ENCODE results near the gene FCRL4.

The FCRL4 gene

GRCh38 chr1:157624471-157624870, 26.6 kb upstream of the FCRL4 start:
- Histone ChIP-seq H4K20me1 (ENCODE audit: insufficient read depth, low read length) (no peaks in the 10 kb centered on the region), H2AFZ (ENCODE audit: low read length) (no peak overlapping the region), H3K4me1 (ENCODE audit: low read length) (no peaks in the 10 kb centered on the region), H3K36me3 (replicated peaks; ENCODE audit: insufficient read depth, low read length) (no peaks in the 10 kb centered on the region), H3K27me3 (replicated peaks; ENCODE audit: insufficient read depth, low read length) (no peaks in the 10 kb centered on the region), H3K9me3 (replicated peaks; ENCODE audit: insufficient read depth, low read length) (no peaks in the 10 kb centered on the region), H3K4me3 (ENCODE audit: low read length) (no peak overlapping the region), H3K9me2 (replicated peaks; ENCODE audit: insufficient read depth, low read length) (no peaks in the 10 kb centered on the region), H3K9ac (ENCODE audit: low read length) (no peak overlapping the region), H3K4me2 (ENCODE audit: low read depth, low read length) (no peak overlapping the region), H3K79me2 (ENCODE audit: low read length) (no peaks in the 10 kb centered on the region), H3K27ac (ENCODE audit: low read length) (no peak overlapping the region), H3F3A (ENCODE audit: insufficient read depth, low read length) (no peaks in the 10 kb centered on the region)
- DNase-seq: no peak
- TF ChIP-seq CTCF (IDR thresholded peaks at IDR 0.05; ENCODE audit: low read length) (no peak), EZH2 (optimal IDR thresholded peaks at IDR 0.05; ENCODE audit: low read depth, low read length) (no peak), EZH2phosphoT487 (IDR thresholded peaks at IDR 0.05; ENCODE audit: low read length) (no peak)

DNA sequence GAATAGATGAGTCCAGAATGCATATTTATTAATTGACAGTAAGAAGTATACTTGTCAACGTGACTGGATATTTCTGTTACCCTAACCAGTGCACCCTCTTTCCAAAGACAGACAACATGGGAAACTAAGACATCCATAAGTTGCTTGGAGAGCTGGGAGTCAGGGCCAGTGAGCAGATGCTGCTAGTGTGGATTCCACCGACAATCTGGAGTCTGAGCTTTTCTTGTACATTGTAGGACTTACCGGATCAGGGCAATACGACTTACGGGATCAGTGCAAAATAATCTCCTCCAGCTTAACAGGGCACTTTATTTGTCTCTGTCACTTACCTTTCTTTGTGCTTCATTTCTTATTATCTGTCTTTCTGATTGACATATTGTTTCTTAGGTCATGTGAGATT, 24.6 kb upstream of the FCRL4 start:
- Histone ChIP-seq H3K9me3 (replicated peaks; ENCODE audit: insufficient read depth, low read length) (no peaks in the 10 kb centered on the region), H3K27ac (ENCODE audit: low read length) (no peak overlapping the region), H3F3A (ENCODE audit: insufficient read depth, low read length) (no peaks in the 10 kb centered on the region), H2AFZ (ENCODE audit: low read length) (no peak overlapping the region), H3K36me3 (replicated peaks; ENCODE audit: insufficient read depth, low read length) (no peaks in the 10 kb centered on the region), H3K79me2 (ENCODE audit: low read length) (no peaks in the 10 kb centered on the region), H3K4me3 (ENCODE audit: low read length) (no peak overlapping the region), H4K20me1 (ENCODE audit: insufficient read depth, low read length) (no peaks in the 10 kb centered on the region), H3K27me3 (replicated peaks; ENCODE audit: insufficient read depth, low read length) (no peaks in the 10 kb centered on the region), H3K9ac (ENCODE audit: low read length) (no peak overlapping the region), H3K4me2 (ENCODE audit: low read depth, low read length) (no peak overlapping the region), H3K9me2 (replicated peaks; ENCODE audit: insufficient read depth, low read length) (no peaks in the 10 kb centered on the region), H3K4me1 (ENCODE audit: low read length) (no peaks in the 10 kb centered on the region)
- TF ChIP-seq EZH2 (optimal IDR thresholded peaks at IDR 0.05; ENCODE audit: low read depth, low read length) (no peak), CTCF (IDR thresholded peaks at IDR 0.05; ENCODE audit: low read length) (no peak), EZH2phosphoT487 (IDR thresholded peaks at IDR 0.05; ENCODE audit: low read length) (no peak)
- no peak for DNase-seq

DNA sequence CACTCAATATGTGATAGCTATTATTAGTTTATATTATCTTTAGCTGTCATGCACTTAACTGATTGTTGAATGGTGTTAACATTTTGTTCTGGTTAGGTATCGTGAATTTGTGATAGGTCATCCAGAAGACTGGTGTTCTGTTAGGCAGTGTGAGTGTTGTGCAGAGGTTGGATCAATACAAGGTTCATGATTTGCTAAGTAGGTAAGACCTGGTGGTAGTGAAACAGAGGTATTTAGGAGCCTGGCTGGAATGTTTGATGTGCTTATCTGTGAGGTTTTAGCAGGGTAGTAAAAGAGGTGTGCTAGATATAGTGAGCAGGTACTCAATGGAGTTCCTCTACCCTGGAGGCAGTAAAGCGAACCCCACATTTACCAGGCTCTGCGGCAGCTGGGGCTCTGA, 20.3 kb upstream of the FCRL4 start:
- TF ChIP-seq EZH2 (optimal IDR thresholded peaks at IDR 0.05; ENCODE audit: low read depth, low read length): no peak
- TF ChIP-seq EZH2phosphoT487 (IDR thresholded peaks at IDR 0.05; ENCODE audit: low read length): no peak
- no peak for TF ChIP-seq CTCF (IDR thresholded peaks at IDR 0.05; ENCODE audit: low read length)
- no peaks in the 10 kb centered on the region for H3K27me3 ChIP-seq (replicated peaks; ENCODE audit: insufficient read depth, low read length)

More for the DNA sequence above, 20.3 kb upstream of the FCRL4 start:
- Histone ChIP-seq H2AFZ (ENCODE audit: low read length) (no peak overlapping the region), H4K20me1 (ENCODE audit: insufficient read depth, low read length) (no peaks in the 10 kb centered on the region), H3K9me2 (replicated peaks; ENCODE audit: insufficient read depth, low read length) (no peaks in the 10 kb centered on the region), H3K9me3 (replicated peaks; ENCODE audit: insufficient read depth, low read length) (no peaks in the 10 kb centered on the region), H3K4me1 (ENCODE audit: low read length) (no peaks in the 10 kb centered on the region), H3F3A (ENCODE audit: insufficient read depth, low read length) (no peaks in the 10 kb centered on the region), H3K79me2 (ENCODE audit: low read length) (no peaks in the 10 kb centered on the region), H3K9ac (ENCODE audit: low read length) (no peak overlapping the region), H3K36me3 (replicated peaks; ENCODE audit: insufficient read depth, low read length) (no peaks in the 10 kb centered on the region), H3K27ac (ENCODE audit: low read length) (no peak overlapping the region), H3K4me2 (ENCODE audit: low read depth, low read length) (no peak overlapping the region), H3K4me3 (ENCODE audit: low read length) (no peak overlapping the region)
- DNase-seq: no peak

All from MM.1S (cell line).